Retinal pigment epithelial cell (primary cell): ENCODE results near the gene SLC29A1.

ENCODE experiments used
- DNase-seq: peaks from one replicate; pipeline ENCODE4 v3.0.0-alpha.2; 2010; ENCODE audit warnings: low read depth
- H3K4me3 ChIP-seq: 2 replicates; pipeline ENCODE4 v1.5.1; 2011; ENCODE audit warnings: mild to moderate bottlenecking, low read length, control low read depth, moderate library complexity
- CTCF ChIP-seq: conservative IDR thresholded peaks from 2 replicates; pipeline ENCODE4 v1.5.1; 2011; ENCODE audit warnings: low read depth, low read length, control low read depth, inconsistent platforms

Gene SLC29A1

GRCh38 chr6:44277763-44278162 lies 54.4 kb downstream of the SLC29A1 start:
- no peak for DNase-seq
- TF ChIP-seq CTCF = no peak
- no peak overlapping the region for H3K4me3 ChIP-seq

DNA sequence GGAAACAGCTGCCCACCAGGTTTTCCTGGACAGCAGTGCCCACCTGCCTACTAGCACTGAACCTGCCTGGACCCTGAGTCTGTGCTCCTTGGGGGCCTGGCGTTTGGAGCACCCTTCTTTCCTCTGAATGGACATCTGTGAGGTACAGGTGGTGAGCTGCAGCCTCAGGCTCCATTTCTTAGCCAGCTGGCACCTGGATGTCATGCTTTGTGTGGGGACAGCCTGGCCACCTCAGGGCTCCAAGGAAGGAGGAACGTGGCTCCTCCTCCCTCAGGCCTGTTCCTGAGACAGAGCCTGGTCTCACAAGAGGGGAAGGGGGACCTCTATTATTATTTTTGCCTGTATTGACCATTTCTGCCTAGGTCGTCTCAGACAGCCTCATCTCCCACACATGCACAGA lies 54.9 kb downstream of the SLC29A1 start:
- no peak for TF ChIP-seq CTCF
- no peak for DNase-seq
- no peak overlapping the region for H3K4me3 ChIP-seq

GRCh38 chr6:44278774-44279697 lies 55.6 kb downstream of the SLC29A1 start:
- TF ChIP-seq CTCF = no peak
- no peak for DNase-seq
- no peak overlapping the region for H3K4me3 ChIP-seq
